ENCODE measurements around the gene ITPKB.
"Not testable (repeated sequence)": the region's sequence is repeated elsewhere in the genome, so short reads cannot be mapped to it uniquely, and the experiment has no call there.

ITPKB gene

DNA sequence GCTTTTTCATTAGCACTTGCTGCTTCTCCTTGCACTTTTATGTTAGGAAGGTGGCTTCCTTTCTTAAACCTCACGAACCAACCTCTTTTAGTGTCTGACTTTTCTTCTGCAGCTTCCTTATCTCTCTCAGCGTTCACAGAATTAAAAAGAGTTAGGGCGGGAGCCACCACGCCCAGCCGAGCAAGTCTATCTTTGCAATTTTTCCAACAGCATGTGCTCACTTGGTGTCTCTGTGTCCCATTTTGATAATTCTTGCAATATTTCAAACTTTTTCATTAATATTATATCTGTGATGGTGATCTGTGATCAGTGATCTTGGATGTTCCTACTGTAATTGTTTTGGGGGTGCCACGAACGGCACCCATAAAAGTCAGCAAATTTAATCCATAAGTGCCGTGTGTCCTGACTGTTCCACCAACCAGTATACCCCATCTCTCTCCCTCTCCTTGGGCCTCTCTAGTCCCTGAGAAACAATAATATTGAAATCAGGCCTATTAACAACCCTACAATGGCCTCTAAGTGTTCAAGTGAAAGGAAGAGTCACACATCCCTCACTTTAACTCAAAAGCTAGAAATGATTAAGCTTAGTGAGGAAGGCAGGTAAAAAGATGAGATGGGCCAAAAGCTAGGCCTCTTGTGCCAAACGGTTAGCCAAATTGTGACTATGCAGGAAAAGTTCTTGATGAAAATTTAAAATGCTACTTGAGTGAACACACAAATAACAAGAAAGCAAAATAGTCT is 15.9 kb upstream of the ITPKB start:
- no peak for DNase-seq

GRCh38 chr1:226754097-226754496 is 15.0 kb upstream of the ITPKB start:
- DNase-seq = no peak

GRCh38 chr1:226751703-226752102 is 12.6 kb upstream of the ITPKB start:
- DNase-seq = no peak

DNA sequence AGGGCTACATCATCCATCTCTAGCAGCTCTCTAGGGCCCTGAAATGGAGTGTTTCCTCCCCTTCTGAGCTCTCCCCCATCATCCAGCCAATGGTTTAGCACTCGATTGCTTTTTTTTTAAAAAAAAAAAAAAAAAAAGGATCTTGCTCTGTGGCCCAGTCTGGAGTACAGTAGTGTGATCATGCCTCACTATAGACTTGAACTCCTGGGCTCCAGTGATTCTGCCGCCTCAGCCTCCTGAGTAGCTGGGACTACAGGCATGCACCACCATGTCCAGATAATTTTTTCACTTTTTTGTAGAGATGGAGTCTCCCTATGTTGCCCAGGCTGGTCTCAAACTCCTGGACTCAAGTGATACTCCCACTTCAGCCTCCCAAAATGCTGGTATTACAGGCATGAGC is 12.1 kb upstream of the ITPKB start:
- no peak for DNase-seq

GRCh38 chr1:226749467-226749866 is 10.4 kb upstream of the ITPKB start:
- DNase-seq = no peak

GRCh38 chr1:226748306-226748705 is 9.2 kb upstream of the ITPKB start:
- no peak for DNase-seq

DNA sequence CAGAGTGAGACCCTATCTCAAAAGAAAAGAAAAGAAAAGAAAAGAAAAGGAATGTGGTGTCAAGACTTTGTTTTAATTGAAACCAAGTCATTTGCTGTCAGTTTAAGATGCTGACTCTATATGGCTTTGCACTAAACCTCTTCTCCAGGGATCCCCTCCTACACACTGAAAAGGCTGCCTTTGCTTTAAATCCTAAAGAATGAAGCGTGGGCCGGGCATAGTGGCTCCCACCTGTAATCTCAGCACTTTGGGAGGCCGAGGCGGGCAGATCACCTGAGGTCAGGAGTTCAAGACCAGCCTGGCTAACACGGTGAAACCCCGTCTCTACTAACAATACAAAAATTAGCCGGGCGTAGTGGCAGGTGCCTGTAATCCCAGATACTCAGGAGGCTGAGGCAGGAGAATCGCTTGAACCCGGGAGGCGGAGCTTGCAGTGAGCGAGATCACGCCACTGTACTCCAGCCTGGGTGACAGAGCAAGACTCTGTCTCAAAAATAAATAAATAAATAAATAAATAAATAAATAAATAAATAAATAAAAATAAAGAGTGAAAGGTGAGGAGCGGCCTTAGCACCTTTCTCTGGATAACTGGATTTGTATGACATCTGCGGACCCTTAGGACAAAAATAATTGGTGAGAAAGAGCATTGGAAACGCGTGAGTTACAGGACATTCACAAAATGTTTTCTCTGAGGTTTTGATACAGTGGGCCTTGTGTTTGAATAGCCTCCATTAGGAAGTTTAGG is 8.6 kb upstream of the ITPKB start:
- not testable (repeated sequence) for DNase-seq

DNA sequence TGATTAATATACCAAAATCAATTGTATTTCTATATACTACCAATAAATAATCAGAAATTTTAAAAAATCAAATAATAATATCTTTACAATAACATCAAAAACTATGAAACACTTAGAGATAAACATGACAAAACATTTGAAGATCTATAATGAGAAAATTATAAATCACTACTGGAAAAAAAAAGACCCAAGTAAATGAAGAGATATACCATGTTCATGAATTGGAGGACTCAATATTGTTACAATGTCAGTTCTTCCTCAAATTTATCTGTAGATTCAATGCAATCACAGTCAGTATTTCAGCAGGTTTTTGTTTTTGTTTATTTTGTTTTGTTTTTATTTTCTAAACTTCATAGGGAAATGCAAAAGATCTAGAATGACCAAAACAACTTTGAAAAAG is 4.2 kb upstream of the ITPKB start:
- DNase-seq = no peak

GRCh38 chr1:226741009-226741408 is 1.9 kb upstream of the ITPKB start:
- DNase-seq = no peak

- no peak for DNase-seq
These were observed 599 bp upstream of the ITPKB start for GRCh38 chr1:226739696-226740065.

DNA sequence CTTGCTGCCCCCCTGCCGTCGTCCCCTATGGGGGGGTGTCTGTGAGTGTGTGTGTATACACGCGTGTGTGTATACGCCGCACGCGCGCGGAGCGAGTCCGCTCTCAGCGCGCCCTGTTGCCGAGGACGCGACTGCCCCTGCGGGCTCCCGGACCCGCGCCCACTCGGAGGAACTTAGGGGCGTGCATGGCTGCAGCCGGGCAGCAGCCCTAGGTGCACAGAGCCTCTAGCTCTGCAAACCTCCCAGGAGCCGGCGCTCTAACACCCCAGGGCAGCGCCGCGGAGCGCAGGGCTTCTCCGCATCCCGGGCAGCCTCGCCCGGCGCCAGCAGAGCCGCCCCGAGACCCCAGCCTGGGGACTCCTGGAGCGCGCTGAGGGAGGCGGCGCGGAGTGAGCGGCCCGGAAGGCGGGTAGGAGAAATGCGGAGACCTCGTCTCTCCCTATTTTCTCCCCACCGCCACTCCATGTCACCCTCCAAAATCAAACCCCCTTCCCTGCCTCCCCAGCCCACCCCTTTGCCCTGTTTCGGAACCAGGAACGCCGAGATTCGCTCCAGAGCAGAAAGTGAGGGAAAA is 574 bp downstream of the ITPKB start:
- no peak for DNase-seq

GRCh38 chr1:226737819-226738420 is 1.2 kb downstream of the ITPKB start:
- no peak for DNase-seq

DNA sequence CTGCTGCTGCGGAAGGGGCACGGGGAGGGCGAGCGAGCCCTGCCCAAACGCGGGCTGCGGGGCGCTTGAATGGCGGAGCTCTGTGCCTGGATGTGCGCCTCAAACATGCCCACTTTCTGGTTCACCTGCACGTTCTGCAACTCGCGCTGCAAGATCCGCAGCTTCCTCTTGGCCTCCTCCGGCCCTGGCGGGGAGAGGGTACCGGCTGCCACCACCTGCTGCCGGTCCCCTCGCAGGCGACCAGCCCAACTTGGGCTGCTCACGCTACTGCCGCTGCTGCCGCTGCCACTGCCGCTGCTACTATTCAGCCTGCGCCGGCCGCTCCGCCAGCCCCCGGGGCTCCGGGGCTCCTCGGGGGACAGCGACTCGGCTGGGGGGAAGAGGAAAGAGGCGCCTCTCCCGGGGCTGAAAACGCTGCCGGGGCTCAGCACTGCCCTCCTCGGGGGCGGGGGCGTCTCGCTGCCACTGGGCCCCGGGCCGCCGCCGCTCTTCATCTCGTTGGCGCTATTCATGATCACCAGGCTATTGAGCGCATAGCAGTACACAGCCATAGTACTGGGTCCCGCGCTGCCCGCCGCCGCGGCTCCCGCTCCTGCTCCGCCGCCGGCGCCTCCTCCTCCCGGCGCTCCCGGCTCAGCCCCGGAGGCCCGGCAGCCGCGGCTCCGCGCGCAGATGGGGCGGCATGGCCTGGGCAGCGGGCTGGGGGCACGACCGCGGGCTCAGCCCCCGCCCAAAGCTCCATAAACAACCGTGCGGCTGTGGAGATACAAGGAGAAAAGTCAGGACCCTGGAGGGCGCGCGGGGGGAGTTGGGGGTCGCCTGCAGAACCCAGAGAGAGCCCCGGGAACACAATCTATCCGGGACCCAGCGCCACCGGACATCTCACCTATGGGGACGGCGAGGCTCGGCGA is 1.9 kb downstream of the ITPKB start:
- DNase-seq = no peak

- no peak for DNase-seq
These were observed 2.8 kb downstream of the ITPKB start for GRCh38 chr1:226736001-226736907.

GRCh38 chr1:226735576-226735975 is 3.5 kb downstream of the ITPKB start:
- DNase-seq = no peak

DNA sequence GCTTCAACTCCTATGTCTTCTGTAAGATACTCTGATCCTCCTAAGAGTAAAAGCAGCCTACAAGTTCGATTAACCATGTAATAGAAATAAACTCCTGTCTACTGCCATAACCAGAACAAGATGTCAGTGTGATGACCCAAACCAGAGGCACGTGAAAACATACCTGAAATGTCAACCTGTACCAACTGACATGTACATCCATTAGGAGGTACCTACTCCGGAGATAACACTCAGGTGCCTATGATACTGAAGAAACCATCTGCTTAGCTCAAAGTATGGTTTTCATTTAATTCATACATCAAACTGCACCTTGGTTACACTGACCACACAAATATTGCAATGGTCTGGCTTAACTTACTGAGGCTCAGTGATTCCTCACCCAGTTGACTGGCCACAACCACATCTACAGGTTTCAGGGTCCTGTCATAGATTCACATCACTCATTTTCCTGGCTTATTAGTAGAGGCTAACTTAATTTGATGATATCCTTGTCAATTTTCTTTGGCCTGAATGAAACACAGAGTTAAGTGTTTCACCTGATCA is 4.4 kb downstream of the ITPKB start:
- DNase-seq = no peak

DNA sequence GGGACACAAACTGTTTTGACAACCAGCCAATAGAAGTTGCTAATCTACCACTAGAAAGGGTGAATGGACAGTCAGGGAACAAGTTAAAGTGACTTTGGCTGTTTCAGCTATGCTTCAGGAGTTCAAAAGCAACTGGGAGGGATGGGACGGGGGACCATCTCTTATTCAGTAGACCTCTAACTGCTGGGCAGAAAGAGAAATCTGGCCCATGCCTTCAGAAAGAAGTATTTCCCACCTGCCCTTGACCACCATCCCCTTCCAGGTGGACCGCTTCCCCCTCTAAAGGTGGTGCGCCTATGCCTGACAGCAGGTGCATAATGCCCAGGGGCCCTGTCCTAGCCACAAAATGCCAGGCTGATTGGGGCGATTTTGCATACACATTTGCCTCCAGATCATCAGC is 5.2 kb downstream of the ITPKB start:
- DNase-seq = no peak

DNA sequence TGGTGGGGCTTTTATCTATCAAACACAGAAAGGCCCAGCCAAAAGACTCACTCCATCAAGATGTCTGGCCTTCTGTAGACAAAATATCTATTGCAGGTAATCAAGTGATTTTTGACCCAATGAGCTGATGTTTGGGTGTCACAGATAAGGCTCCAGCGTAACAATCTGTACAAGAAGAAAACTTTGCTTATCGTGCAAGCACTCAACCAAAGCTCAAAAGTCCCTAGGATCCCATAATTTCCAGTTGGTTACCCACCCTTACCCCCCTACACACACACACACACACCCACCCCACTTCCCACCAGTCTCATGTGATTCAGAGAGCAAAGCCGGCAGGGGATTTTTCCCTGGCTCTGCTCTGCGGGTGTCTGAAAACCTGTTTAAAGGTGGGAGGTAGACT is 5.8 kb downstream of the ITPKB start:
- no peak for DNase-seq

- no peak for DNase-seq
These were observed 6.2 kb downstream of the ITPKB start for GRCh38 chr1:226732856-226733291.

DNA sequence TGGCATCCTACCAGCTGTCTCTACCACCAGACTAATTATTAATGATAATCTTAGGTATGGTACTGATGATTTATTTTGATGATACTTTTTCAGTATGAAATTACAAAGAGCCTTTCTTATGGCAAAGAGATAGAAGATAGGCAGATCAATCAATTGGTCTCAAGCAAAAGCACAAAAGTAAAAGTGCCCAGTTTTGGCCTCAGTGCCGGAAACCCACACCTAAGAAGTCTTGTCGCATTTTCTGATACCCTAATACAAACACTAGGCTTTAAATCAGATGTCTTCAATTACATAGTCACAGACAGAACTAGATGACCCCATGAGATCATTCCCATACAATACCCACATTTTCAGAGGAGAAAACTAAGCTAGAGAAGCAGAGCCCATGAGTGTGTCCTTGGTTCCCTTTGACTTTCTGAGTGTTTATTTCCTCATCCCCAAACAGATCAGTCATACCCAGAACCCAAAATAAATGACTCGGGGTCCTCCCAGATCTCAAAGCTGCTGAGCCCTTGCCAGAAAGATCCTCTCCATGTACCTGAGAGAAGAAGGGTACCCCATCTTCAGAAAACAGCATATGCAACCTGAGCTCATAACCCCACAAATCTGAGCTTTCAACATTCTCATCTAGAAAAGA is 7.7 kb downstream of the ITPKB start:
- DNase-seq = no peak

DNA sequence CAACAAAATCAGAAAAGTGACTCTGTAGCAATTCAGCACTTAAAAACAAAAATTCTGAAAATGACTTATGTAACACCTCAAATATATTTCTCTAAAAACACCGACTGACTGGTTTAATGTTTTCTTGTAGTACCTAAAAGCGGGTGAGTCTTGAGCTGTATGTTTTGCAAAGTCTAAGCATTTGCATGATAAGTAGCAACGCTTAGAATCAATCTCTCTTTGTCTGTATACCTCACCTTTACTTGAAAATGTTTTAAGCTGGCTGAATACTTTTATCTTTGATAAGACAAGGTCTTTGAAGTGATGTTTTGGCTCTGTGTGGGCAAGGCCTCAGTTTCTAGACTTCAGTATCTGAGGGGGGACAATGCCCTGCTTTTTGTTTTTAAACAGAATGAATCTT is 8.2 kb downstream of the ITPKB start:
- no peak for DNase-seq

All from SIG-M5 (cell line).